Brain microvascular endothelial cell (primary cell): ENCODE results near the gene WDR27.

Experiments
- DNase-seq: peaks from one replicate; pipeline ENCODE4 v3.0.0-alpha.2; 2020
- H3K27ac ChIP-seq: fragments of 250-450 bp; sonication (Bioruptor Pico); 2 replicates; pipeline ENCODE4 v1.5.1; 2020; ENCODE audit warnings: mild to moderate bottlenecking, moderate library complexity
- H3K27me3 ChIP-seq: fragments of 250-450 bp; sonication (Bioruptor Pico); replicated peaks from 2 replicates; pipeline ENCODE4 v1.5.1; 2020; ENCODE audit warnings: mild to moderate bottlenecking
- H3K36me3 ChIP-seq: fragments of 250-450 bp; sonication (Bioruptor Pico); replicated peaks from 2 replicates; pipeline ENCODE4 v1.5.1; 2020; ENCODE audit warnings: mild to moderate bottlenecking
- H3K4me3 ChIP-seq: 2 replicates; pipeline ENCODE4 v1.5.1; 2011; ENCODE audit warnings: low read depth, mild to moderate bottlenecking, control low read depth, low read length, moderate library complexity
- in situ Hi-C: cut with HindIII; loops from 2 replicates; pipeline ENCODE4 v1.10.0; 2017; ENCODE audit warnings: low sequenced_read_pairs, low pct_ligation_motif_present
- TF ChIP-seq, protein P1 (sequence below): IDR thresholded peaks from 2 replicates; pipeline ENCODE4 v1.5.1; 2011; ENCODE audit warnings: low read depth, mild to moderate bottlenecking, moderate library complexity, low read length, control low read depth, inconsistent platforms; ENCODE audit errors: missing control alignments

The WDR27 gene

DNA sequence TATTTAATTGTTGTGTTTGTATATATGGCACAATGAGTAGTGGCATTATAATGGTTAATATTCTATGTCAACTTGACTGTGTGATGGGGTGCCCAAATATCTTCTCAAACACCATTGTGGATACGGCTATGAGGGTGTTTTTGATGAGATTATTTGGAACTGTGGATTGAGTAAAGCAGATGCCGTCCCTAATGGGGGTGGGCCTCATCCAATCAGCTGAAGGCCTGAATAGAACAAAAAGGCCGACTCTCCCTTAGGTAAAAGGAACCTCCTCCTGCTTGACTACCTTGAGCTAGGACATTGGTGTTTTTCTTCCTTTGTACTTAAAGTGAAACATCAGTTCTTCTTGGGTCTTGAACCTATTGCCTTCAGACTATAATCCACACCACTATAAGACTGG, 207.8 kb downstream of the WDR27 start:
- no peaks in the 10 kb centered on the region for H3K36me3 ChIP-seq
- TF ChIP-seq, protein P1, sequence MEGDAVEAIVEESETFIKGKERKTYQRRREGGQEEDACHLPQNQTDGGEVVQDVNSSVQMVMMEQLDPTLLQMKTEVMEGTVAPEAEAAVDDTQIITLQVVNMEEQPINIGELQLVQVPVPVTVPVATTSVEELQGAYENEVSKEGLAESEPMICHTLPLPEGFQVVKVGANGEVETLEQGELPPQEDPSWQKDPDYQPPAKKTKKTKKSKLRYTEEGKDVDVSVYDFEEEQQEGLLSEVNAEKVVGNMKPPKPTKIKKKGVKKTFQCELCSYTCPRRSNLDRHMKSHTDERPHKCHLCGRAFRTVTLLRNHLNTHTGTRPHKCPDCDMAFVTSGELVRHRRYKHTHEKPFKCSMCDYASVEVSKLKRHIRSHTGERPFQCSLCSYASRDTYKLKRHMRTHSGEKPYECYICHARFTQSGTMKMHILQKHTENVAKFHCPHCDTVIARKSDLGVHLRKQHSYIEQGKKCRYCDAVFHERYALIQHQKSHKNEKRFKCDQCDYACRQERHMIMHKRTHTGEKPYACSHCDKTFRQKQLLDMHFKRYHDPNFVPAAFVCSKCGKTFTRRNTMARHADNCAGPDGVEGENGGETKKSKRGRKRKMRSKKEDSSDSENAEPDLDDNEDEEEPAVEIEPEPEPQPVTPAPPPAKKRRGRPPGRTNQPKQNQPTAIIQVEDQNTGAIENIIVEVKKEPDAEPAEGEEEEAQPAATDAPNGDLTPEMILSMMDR: no peak

DNA sequence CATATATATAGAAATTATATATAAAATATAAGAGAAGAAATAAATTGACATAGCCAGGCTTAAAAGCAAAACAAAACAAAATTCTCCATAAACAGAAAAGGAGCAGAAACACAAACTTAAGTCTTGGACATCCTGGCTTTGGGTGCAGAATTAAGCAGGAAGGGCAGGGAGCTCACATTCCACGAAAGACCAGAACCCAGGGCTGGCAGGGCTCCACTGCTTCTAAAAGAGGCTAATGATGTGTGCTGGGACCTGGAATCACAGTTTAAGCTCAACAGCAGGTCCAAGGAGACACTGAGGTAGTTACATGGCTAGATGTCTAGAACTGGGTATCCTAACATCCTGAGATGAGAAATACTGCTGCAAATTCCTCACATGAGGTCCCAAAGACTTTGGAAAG, 210.3 kb downstream of the WDR27 start:
- TF ChIP-seq, protein P1: no peak
- in situ Hi-C loops: no loop called here
- no peak overlapping the region for H3K27ac ChIP-seq
- H3K27me3 ChIP-seq: no peaks in the 10 kb centered on the region
- no peak for DNase-seq
- H3K4me3 ChIP-seq: no peak overlapping the region
- no peaks in the 10 kb centered on the region for H3K36me3 ChIP-seq

More for the DNA sequence above, 207.8 kb downstream of the WDR27 start:
- Histone ChIP-seq H3K27ac (no peak overlapping the region), H3K4me3 (no peak overlapping the region), H3K27me3 (no peaks in the 10 kb centered on the region)
- DNase-seq: no peak
- in situ Hi-C loops: no loop called here

DNA sequence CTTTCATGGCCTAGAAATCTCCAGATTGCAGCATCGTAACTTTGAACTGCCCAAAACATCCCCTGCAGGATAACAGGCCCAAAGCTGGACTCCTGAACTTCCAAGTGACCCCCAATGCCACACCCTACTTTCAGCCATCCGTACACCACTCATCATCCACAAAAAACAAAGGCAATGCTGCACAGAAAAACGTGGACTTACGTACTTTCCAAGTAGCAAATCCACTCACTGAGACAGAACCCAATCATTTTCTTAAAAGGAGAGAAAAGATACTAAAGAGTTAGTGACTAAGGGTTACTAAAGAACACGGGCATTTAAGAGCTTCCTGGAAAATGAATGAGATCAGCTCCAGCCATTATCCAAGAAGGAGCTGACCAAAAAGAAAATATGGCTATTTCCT, 211.0 kb downstream of the WDR27 start:
- TF ChIP-seq, protein P1: no peak
- H3K27ac ChIP-seq: no peak overlapping the region
- in situ Hi-C loops: no loop called here
- no peak overlapping the region for H3K4me3 ChIP-seq
- no peaks in the 10 kb centered on the region for H3K36me3 ChIP-seq
- no peak for DNase-seq
- no peaks in the 10 kb centered on the region for H3K27me3 ChIP-seq

DNA sequence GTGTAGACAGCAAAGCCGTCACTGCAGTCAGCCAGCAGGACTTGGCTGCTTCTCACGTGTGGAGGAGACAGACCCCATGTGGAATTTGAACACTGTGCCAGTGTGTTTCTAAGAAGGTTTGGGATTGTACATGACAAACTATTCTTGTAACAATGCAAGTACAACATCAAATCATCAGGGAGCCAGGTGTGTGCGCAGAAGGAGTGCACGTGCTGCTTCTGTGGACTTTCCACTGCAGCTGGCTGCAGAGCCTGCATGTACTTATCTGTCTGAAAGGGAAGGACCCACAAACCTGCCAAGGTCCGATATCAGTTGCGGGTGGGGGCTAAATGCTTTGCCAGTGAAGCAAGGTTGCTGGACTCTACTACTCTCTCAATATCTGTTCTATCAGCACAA, 211.6 kb downstream of the WDR27 start:
- in situ Hi-C loops: no loop called here
- DNase-seq: no peak
- Histone ChIP-seq H3K27ac (no peak overlapping the region), H3K27me3 (no peaks in the 10 kb centered on the region), H3K36me3 (no peaks in the 10 kb centered on the region), H3K4me3 (no peak overlapping the region)
- TF ChIP-seq, protein P1: no peak

DNA sequence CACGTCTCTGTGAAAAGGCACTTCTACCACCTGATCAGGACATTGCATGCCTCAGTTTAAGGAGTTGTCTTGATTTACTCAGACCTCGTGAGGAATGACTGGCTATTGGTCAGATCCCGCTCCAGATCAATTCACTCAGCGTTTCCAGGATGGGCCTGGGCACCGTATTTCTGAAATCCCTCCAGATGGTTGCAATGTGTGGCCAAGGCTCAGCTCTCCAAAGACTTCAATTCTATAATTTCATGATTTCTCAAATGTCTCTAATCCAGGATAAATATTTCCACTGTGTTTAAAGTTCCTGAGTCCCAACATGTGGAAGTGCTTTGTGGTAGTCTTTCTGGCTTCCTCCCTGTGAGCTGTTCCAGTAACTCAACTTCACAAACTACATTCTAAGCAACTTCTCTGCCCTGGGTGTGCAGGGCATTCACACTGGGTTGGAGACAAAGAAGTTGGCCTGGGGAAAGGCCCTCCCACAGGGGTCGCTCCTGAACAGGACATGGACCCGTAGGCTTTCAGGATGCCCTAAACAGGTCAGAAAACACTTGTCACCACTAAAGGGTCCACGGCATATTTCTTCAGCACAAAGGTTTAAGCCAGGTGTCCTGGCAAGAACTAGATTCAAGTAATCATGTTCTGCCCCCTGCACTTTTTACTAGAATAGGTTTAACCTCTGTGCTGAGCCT, 212.1 kb downstream of the WDR27 start:
- no peak for DNase-seq
- in situ Hi-C loops: no loop called here
- H3K27me3 ChIP-seq: no peaks in the 10 kb centered on the region
- no peak overlapping the region for H3K27ac ChIP-seq
- TF ChIP-seq, protein P1: no peak
- H3K36me3 ChIP-seq: no peaks in the 10 kb centered on the region
- no peak overlapping the region for H3K4me3 ChIP-seq
